ENCODE data around the gene GAP43. TPM values are rescaled to one million over a fixed set of nuclear protein-coding genes. Genes with fewer than 3 reads are reported as not detected.

The GAP43 gene
- total and polyA plus RNA-seq, 2 of the 4 experiments (the other 2 are of a cell fraction): 0.36 to 0.51 TPM

DNA sequence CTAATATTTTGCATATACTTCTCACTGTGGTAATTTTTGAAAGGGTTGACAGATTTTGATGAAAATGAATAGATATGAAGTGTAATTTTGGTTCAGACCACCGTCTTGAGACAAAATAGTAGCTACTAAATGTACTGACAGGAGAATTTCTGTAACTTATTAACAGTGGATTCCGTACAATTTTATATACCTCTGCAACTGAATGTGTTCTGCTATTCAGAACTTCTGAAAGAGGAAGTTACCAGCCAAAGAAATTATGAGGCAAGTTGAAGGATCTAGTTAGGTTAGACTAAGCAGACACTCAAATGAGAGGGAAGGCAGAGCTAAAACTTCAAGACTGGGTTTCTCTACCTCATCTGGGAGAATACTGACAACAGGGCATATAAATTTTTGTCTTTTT is 29.4 kb downstream of the GAP43 start:
- no TSS peak for BruUV-seq (replicated peaks)
- dilution Hi-C loops (cut with HindIII; ENCODE audit: low sequenced_read_pairs, unreplicated experiment) (no loop called here), intact Hi-C loops (cut with micrococcal nuclease) (no loop called here), in situ Hi-C loops (cut with MboI; ENCODE audit: low sequenced_read_pairs) (no loop called here)
- Histone ChIP-seq H4K5ac (ENCODE audit: low read depth, low read length) (no peak overlapping the region), H3K27me3 (ENCODE audit: control insufficient read depth, insufficient read depth, low read length) (no peaks in the 10 kb centered on the region), H3K9me3 (ENCODE audit: control insufficient read depth, insufficient read depth, low read length) (no peaks in the 10 kb centered on the region), H3K4me2 (ENCODE audit: low read depth, low read length) (no peak overlapping the region), H3K14ac (replicated peaks; ENCODE audit: low read depth, low read length) (no peak overlapping the region), H2AFZ (replicated peaks; ENCODE audit: low read length, poor library complexity) (no peak overlapping the region), H4K91ac (ENCODE audit: insufficient read depth, low read depth, low read length) (no peak overlapping the region), H3K18ac (ENCODE audit: low read depth, low read length) (no peak overlapping the region), H3K4ac (ENCODE audit: low read depth, low read length) (no peak overlapping the region), H4K20me1 (ENCODE audit: insufficient read depth, low read length) (no peaks in the 10 kb centered on the region), H3K4me3 (ENCODE audit: insufficient read depth, low read depth, low read length) (no peak overlapping the region), H3K27ac (ENCODE audit: insufficient read depth, low read length) (no peak overlapping the region), H3K56ac (ENCODE audit: extremely low read depth, insufficient read depth, low read length) (no peak overlapping the region), H3K9me1 (ENCODE audit: insufficient read depth, low read length) (no peaks in the 10 kb centered on the region), H2BK15ac (ENCODE audit: low read depth, low read length) (no peak overlapping the region), H3K9ac (ENCODE audit: low read depth, low read length) (no peak overlapping the region), H3K23ac (ENCODE audit: low read depth, low read length) (no peak overlapping the region), H3K36me3 (ENCODE audit: control insufficient read depth, insufficient read depth, low read length) (no peaks in the 10 kb centered on the region), H2AK5ac (ENCODE audit: low read depth, low read length) (no peak overlapping the region), H2BK120ac (ENCODE audit: low read depth, low read length) (no peak overlapping the region), H3K79me1 (ENCODE audit: low read depth in 1 of 2, low read length in 2 of 2) (no peaks in the 10 kb centered on the region), H2BK5ac (ENCODE audit: low read depth, low read length, poor library complexity, severe bottlenecking) (no peak overlapping the region), H4K8ac (ENCODE audit: low read depth in 2 of 2, low read length in 2 of 2) (no peak overlapping the region), H2AK9ac (replicated peaks; ENCODE audit: low read depth, low read length, poor library complexity) (no peak overlapping the region), H3K4me1 (ENCODE audit: control insufficient read depth, insufficient read depth, low read length) (no peaks in the 10 kb centered on the region), H2BK20ac (ENCODE audit: low read depth, low read length) (no peak overlapping the region)
- WGBS, 2 experiments (ENCODE audit: extremely low coverage in 2 of 2, insufficient read length in 1 of 2): no CpG with 5 or more reads among the region's 2 CpGs
- CTCF ChIA-PET: no interaction called here
- POLR2A ChIA-PET (ENCODE audit: unreplicated experiment): no interaction called here
- DNase-seq (no peak), ATAC-seq (ENCODE audit: low read depth) (no peak)
- TF ChIP-seq SMC3 (IDR thresholded peaks at IDR 0.05; ENCODE audit: low read depth, low read length): no peak
- TF ChIP-seq, protein P1, sequence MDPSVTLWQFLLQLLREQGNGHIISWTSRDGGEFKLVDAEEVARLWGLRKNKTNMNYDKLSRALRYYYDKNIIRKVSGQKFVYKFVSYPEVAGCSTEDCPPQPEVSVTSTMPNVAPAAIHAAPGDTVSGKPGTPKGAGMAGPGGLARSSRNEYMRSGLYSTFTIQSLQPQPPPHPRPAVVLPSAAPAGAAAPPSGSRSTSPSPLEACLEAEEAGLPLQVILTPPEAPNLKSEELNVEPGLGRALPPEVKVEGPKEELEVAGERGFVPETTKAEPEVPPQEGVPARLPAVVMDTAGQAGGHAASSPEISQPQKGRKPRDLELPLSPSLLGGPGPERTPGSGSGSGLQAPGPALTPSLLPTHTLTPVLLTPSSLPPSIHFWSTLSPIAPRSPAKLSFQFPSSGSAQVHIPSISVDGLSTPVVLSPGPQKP (IDR thresholded peaks at IDR 0.05; ENCODE audit: borderline replicate concordance, low read depth, low read length): no peak
- TF ChIP-seq CEBPB (IDR thresholded peaks at IDR 0.05; ENCODE audit: low read depth, low read length): no peak
- no peak for TF ChIP-seq MAFK (IDR thresholded peaks at IDR 0.05; ENCODE audit: low read depth, low read length)
- TF ChIP-seq POLR2A (IDR thresholded peaks at IDR 0.05; ENCODE audit: low read depth, low read length): no peak
- no peak for TF ChIP-seq BHLHE40 (IDR thresholded peaks at IDR 0.05; ENCODE audit: low read depth, low read length)
- no peak for TF ChIP-seq CHD1 (IDR thresholded peaks at IDR 0.05; ENCODE audit: low read depth, low read length)
- TF ChIP-seq NFE2L2 (IDR thresholded peaks at IDR 0.05; ENCODE audit: low read depth, low read length): no peak
- no peak for TF ChIP-seq RCOR1 (IDR thresholded peaks at IDR 0.05; ENCODE audit: insufficient replicate concordance, low read length)
- no peak for TF ChIP-seq MXI1 (IDR thresholded peaks at IDR 0.05; ENCODE audit: borderline replicate concordance, low read depth, low read length)
- TF ChIP-seq FOS (IDR thresholded peaks at IDR 0.05; ENCODE audit: low read depth, low read length): no peak
- TF ChIP-seq, protein P2, sequence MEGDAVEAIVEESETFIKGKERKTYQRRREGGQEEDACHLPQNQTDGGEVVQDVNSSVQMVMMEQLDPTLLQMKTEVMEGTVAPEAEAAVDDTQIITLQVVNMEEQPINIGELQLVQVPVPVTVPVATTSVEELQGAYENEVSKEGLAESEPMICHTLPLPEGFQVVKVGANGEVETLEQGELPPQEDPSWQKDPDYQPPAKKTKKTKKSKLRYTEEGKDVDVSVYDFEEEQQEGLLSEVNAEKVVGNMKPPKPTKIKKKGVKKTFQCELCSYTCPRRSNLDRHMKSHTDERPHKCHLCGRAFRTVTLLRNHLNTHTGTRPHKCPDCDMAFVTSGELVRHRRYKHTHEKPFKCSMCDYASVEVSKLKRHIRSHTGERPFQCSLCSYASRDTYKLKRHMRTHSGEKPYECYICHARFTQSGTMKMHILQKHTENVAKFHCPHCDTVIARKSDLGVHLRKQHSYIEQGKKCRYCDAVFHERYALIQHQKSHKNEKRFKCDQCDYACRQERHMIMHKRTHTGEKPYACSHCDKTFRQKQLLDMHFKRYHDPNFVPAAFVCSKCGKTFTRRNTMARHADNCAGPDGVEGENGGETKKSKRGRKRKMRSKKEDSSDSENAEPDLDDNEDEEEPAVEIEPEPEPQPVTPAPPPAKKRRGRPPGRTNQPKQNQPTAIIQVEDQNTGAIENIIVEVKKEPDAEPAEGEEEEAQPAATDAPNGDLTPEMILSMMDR (conservative IDR thresholded peaks at IDR 0.05; ENCODE audit: low read depth, low read length): no peak
- no peak for TF ChIP-seq USF2 (IDR thresholded peaks at IDR 0.05; ENCODE audit: low read depth, low read length)
- no peak for TF ChIP-seq MAZ (IDR thresholded peaks at IDR 0.05; ENCODE audit: borderline replicate concordance, low read depth, low read length)
- no peak for TF ChIP-seq RFX5 (IDR thresholded peaks at IDR 0.05; ENCODE audit: low read depth, low read length)
- TF ChIP-seq RAD21 (IDR thresholded peaks at IDR 0.05; ENCODE audit: low read length): no peak
